A549 (cell line): ENCODE measurements around the gene TMEM119. TPM values are rescaled to one million over a fixed set of nuclear protein-coding genes. Genes with fewer than 3 reads are reported as not detected.

Source experiments
- ATAC-seq, 2 experiments: fragments of 200-7000 bp in 1 of 2; fragments of >200 bp in 1 of 2; cut with Nextera tagmentation in 1 of 2; cut with Tn5 transposase in 1 of 2; 3 replicates each; pipeline versions ENCODE4 v1.8.0 to v1.9.1; 2018 to 2020; ENCODE audit warnings: mild to moderate bottlenecking in 1 of 2, moderate library complexity in 1 of 2
- CTCF ChIA-PET: fragments of 300-600 bp; sonication (Branson Sonifier 250); formaldehyde crosslinking; extraction: SDS; loops from one replicate; lab custom pipeline; 2021; ENCODE audit warnings: antibody characterized with exemption, inconsistent platforms; lab: Yijun Ruan, JAX
- POLR2A ChIA-PET: fragments of 350-600 bp; formaldehyde crosslinking; extraction: SDS; loops from one replicate; lab custom pipeline; 2021; ENCODE audit warnings: antibody characterized with exemption, inconsistent platforms; lab: Yijun Ruan, JAX
- DNase-seq, 2 experiments: peaks; one replicate each; pipeline versions ENCODE4 v3.0.0 to v3.0.0-alpha.2; 2011 to 2016; ENCODE audit warnings: low read depth in 1 of 2, low spot score in 1 of 2
- FAIRE-seq: peaks from 2 replicates; lab custom pipeline; 2011; peaks lifted over from hg19 to GRCh38; lab: Jason Lieb, UNC
- H3K27ac ChIP-seq, 2 experiments: fragments of >200 bp; sonication (Bioruptor Twin); formaldehyde crosslinking; 3 replicates each; pipeline ENCODE4 v1.5.1; 2016 to 2017
- H3K4me1 ChIP-seq: fragments of >200 bp; sonication (Bioruptor Twin); formaldehyde crosslinking; 3 replicates; pipeline ENCODE4 v1.6.1; 2016
- H3K4me2 ChIP-seq: fragments of >200 bp; sonication (Bioruptor Twin); formaldehyde crosslinking; 3 replicates; pipeline ENCODE4 v1.6.1; 2016
- H3K4me3 ChIP-seq: fragments of >200 bp; sonication (Bioruptor Twin); formaldehyde crosslinking; 3 replicates; pipeline ENCODE4 v1.5.1; 2016
- H3K9me3 ChIP-seq: fragments of >200 bp; sonication (Bioruptor Twin); formaldehyde crosslinking; 3 replicates; pipeline ENCODE4 v1.6.1; 2016
- ATOH8 ChIP-seq: fragments of 250-450 bp; sonication (Bioruptor Pico); IDR thresholded peaks from 2 replicates; pipeline ENCODE4 v1.5.0; 2020; ENCODE audit warnings: low read depth, mild to moderate bottlenecking, moderate library complexity
- CBX2 ChIP-seq: fragments of 200-600 bp; sonication (generic); IDR thresholded peaks from 2 replicates; pipeline ENCODE4 v1.6.1; 2016; ENCODE audit warnings: low read depth, mild to moderate bottlenecking, borderline replicate concordance
- CEBPB ChIP-seq, 2 experiments: fragments of >200 bp in 1 of 2; sonication (Bioruptor Twin) in 1 of 2; formaldehyde crosslinking in 1 of 2; IDR thresholded peaks; 2 replicates each; pipeline ENCODE4 v1.6.1; 2012 to 2016
- CHD2 ChIP-seq: fragments of 150-350 bp; IDR thresholded peaks from 2 replicates; pipeline ENCODE4 v1.6.1; 2014; ENCODE audit warnings: low read length; ENCODE audit not compliant: partially characterized antibody
- CTCF ChIP-seq: fragments of >200 bp; sonication (Bioruptor Twin); formaldehyde crosslinking; IDR thresholded peaks from 3 replicates; pipeline ENCODE4 v1.5.1; 2016
- E2F6 ChIP-seq: IDR thresholded peaks from 2 replicates; pipeline ENCODE4 v1.6.1; 2012; ENCODE audit warnings: low read depth, borderline replicate concordance
- EHMT2 ChIP-seq: fragments of 200-600 bp; sonication (generic); IDR thresholded peaks from 2 replicates; pipeline ENCODE4 v1.6.1; 2016; ENCODE audit warnings: antibody characterized with exemption, low read depth, mild to moderate bottlenecking, moderate library complexity
- EP300 ChIP-seq, 2 experiments: fragments of >200 bp; sonication (Bioruptor Twin); formaldehyde crosslinking; IDR thresholded peaks; 2 replicates in 1 of 2; 3 replicates in 1 of 2; pipeline ENCODE4 v1.6.1; 2016 to 2017
- GATA3 ChIP-seq: IDR thresholded peaks from 2 replicates; pipeline ENCODE4 v1.6.1; 2012; ENCODE audit warnings: borderline replicate concordance
- HES2 ChIP-seq: fragments of >200 bp; sonication (Bioruptor Twin); formaldehyde crosslinking; IDR thresholded peaks from 2 replicates; pipeline ENCODE4 v1.6.1; 2016
- HOXB5 ChIP-seq: fragments of 250-450 bp; sonication (Bioruptor Pico); IDR thresholded peaks from 2 replicates; pipeline ENCODE4 v1.5.0; 2020; ENCODE audit warnings: mild to moderate bottlenecking, moderate library complexity
- JUN ChIP-seq, 2 experiments: fragments of >200 bp; sonication (Bioruptor Twin); formaldehyde crosslinking; IDR thresholded peaks; 2 replicates in 1 of 2; 3 replicates in 1 of 2; pipeline ENCODE4 v1.6.1; 2016 to 2017
- KDM1A ChIP-seq: fragments of 200-600 bp; sonication (generic); IDR thresholded peaks from 2 replicates; pipeline ENCODE4 v1.6.1; 2016; ENCODE audit warnings: low read depth, mild to moderate bottlenecking
- KDM5A ChIP-seq: fragments of 200-600 bp; sonication (generic); IDR thresholded peaks from 2 replicates; pipeline ENCODE4 v1.6.1; 2016; ENCODE audit warnings: antibody characterized with exemption, mild to moderate bottlenecking
- MAX ChIP-seq: IDR thresholded peaks from 2 replicates; pipeline ENCODE4 v1.6.1; 2012
- MAZ ChIP-seq: fragments of 150-350 bp; IDR thresholded peaks from 2 replicates; pipeline ENCODE4 v1.6.1; 2014; ENCODE audit warnings: antibody characterized with exemption, low read depth, low read length, borderline replicate concordance
- NR3C1 ChIP-seq: fragments of >200 bp; sonication (Bioruptor Twin); formaldehyde crosslinking; IDR thresholded peaks from 3 replicates; pipeline ENCODE4 v1.6.1; 2017
- PHF8 ChIP-seq: fragments of 200-600 bp; sonication (generic); IDR thresholded peaks from 2 replicates; pipeline ENCODE4 v1.6.1; 2016; ENCODE audit warnings: low read depth, mild to moderate bottlenecking, antibody characterized with exemption, moderate library complexity, borderline replicate concordance
- POLR2A ChIP-seq: IDR thresholded peaks from 2 replicates; pipeline ENCODE4 v1.6.1; 2012; ENCODE audit warnings: mild to moderate bottlenecking, low read length
- POLR2AphosphoS2 ChIP-seq: conservative IDR thresholded peaks from 2 replicates; pipeline ENCODE4 v1.6.1; 2012; ENCODE audit warnings: low read length, improper control_type of control experiment, inconsistent platforms
- RAD21 ChIP-seq, 2 experiments: fragments of >200 bp in 1 of 2; sonication (Bioruptor Twin) in 1 of 2; formaldehyde crosslinking in 1 of 2; IDR thresholded peaks in 1 of 2; conservative IDR thresholded peaks in 1 of 2; 2 replicates in 1 of 2; 3 replicates in 1 of 2; pipeline ENCODE4 v1.6.1; 2012 to 2018; ENCODE audit warnings: inconsistent platforms in 1 of 2
- RFX5 ChIP-seq: fragments of 450-650 bp; IDR thresholded peaks from 2 replicates; pipeline ENCODE4 v1.7.1; 2014; ENCODE audit warnings: antibody characterized with exemption, mild to moderate bottlenecking, moderate library complexity
- SMC3 ChIP-seq: fragments of >200 bp; sonication (Bioruptor Twin); formaldehyde crosslinking; IDR thresholded peaks from 3 replicates; pipeline ENCODE4 v1.6.1; 2018; ENCODE audit warnings: inconsistent platforms
- SREBF2 ChIP-seq: fragments of 450-650 bp; IDR thresholded peaks from 2 replicates; pipeline ENCODE4 v1.6.1; 2014; ENCODE audit warnings: mild to moderate bottlenecking, moderate library complexity
- USF2 ChIP-seq: fragments of 450-650 bp; IDR thresholded peaks from 2 replicates; pipeline ENCODE4 v1.6.1; 2014; ENCODE audit warnings: antibody characterized with exemption
- ZC3H11A ChIP-seq: fragments of 450-650 bp; IDR thresholded peaks from 2 replicates; pipeline ENCODE4 v1.6.1; 2014; ENCODE audit warnings: antibody characterized with exemption, mild to moderate bottlenecking
- ZFP36 ChIP-seq: fragments of 450-650 bp; IDR thresholded peaks from 2 replicates; pipeline ENCODE4 v1.6.1; 2014; ENCODE audit warnings: borderline replicate concordance; ENCODE audit not compliant: partially characterized antibody
- ZNF302 ChIP-seq: fragments of 250-450 bp; sonication (Bioruptor Pico); IDR thresholded peaks from 2 replicates; pipeline ENCODE4 v1.9.0; 2021; ENCODE audit warnings: inconsistent platforms, mild to moderate bottlenecking, moderate library complexity
- WGBS: methylation state at CpG from one replicate; pipeline ENCODE4 v1.1.6; 2017; ENCODE audit errors: missing lambda C conversion rate; 5-methylcytosine and 5-hydroxymethylcytosine counted together
- polyA plus RNA-seq, 4 experiments: library from polyadenylated mRNA; depleted of rRNA in 3 of 4; stranded (reverse); fragments of >200 nt; fragmentation: RNase III in 1 of 4; extraction: RNeasy Plus Mini Kit Qiagen cat#74134 plus additional on column Dnase treatment in 1 of 4; gene quantifications; 2 replicates in 3 of 4; 3 replicates in 1 of 4; pipeline ENCODE4 v1.2.3, GENCODE V29; 2011 to 2017

The TMEM119 gene
- polyA plus RNA-seq, 2 of the 4 experiments (the other 2 are of a cell fraction) = not detected

- FAIRE-seq (no peak), ATAC-seq (peak; percentile 63 to 74), DNase-seq (peak; percentile 89 to 97)
- no peaks in the 10 kb centered on the region for H3K9me3 ChIP-seq
- no peak for TF ChIP-seq NR3C1
- TF ChIP-seq KDM5A = peak; percentile 55; the same call in 1 of the 2 replicates
- peak; percentile 94 for TF ChIP-seq SMC3
- no peak for TF ChIP-seq KDM1A
- TF ChIP-seq HOXB5 (CRISPR knock-in tag) = no peak
- 0 out of 2 replicates have a peak, but pooled peaks have one; percentile 35 for TF ChIP-seq MAZ
- no peak for TF ChIP-seq USF2
- TF ChIP-seq GATA3 = no peak
- peak; percentile 97 for TF ChIP-seq CTCF
- no peak for TF ChIP-seq POLR2AphosphoS2
- peak; percentile 91 to 95 for TF ChIP-seq RAD21 (conservative IDR thresholded peaks at IDR 0.05 in 1 of 2, IDR thresholded peaks at IDR 0.05 in 1 of 2)
- TF ChIP-seq CHD2 = peak; percentile 30
- no peak for TF ChIP-seq MAX
- ChIA-PET POLR2A (interaction anchor here (1.2 to 1.6 kb wide), 3 partner anchors 55 to 57 kb away, joined by 3 to 11 read pairs (median 3); no protein-coding TSS in a partner anchor), CTCF (interaction anchor here (0.8 to 22.8 kb wide), 23 partner anchors 10 to 533 kb away, joined by 3 to 533 read pairs (median 4); no protein-coding TSS in a partner anchor)
- peak overlapping the region; percentile 91 to 95 for H3K27ac ChIP-seq
- WGBS = 4% methylated on average over 14 of the region's 14 CpGs
- peak overlapping the region; percentile 83 for H3K4me2 ChIP-seq
- peak overlapping the region; percentile 82 for H3K4me3 ChIP-seq
- peaks cover 36% of the 10 kb centered on the region for H3K4me1 ChIP-seq
Observed at GRCh38 chr12:108563136-108563803, 34.6 kb downstream of the TMEM119 start.

GRCh38 chr12:108562348-108563135, 35.3 kb downstream of the TMEM119 start, which contains the start of gene ISCU:
Gene ISCU (plus strand): TSS chr12:108562596. CDS start chr12:108562623, 27 bp downstream.
- H3K4me1 ChIP-seq = peaks cover 37% of the 10 kb centered on the region
- peak within 1 kb of the TSS; percentile 89 for H3K4me2 ChIP-seq
- peak; percentile 72 to 87 for ATAC-seq
- no peaks in the 10 kb centered on the region for H3K9me3 ChIP-seq
- DNase-seq = peak; percentile 93 to 99
- 0% methylated on average over 38 of the region's 72 CpGs for WGBS
- FAIRE-seq = no peak
- H3K27ac ChIP-seq = peak within 1 kb of the TSS; percentile 91 to 95
- CTCF ChIA-PET = interaction anchor here (0.8 to 22.8 kb wide), 9 partner anchors 26 to 534 kb away, joined by 3 to 533 read pairs (median 3); partner anchors contain the start of gene ALKBH2
- POLR2A ChIA-PET = interaction anchor here (0.6 to 1.9 kb wide), 11 partner anchors 8 to 866 kb away, joined by 3 to 11 read pairs (median 4); no protein-coding TSS in a partner anchor
- H3K4me3 ChIP-seq = peak within 1 kb of the TSS; percentile 82
- TF ChIP-seq USF2 = no peak
- TF ChIP-seq EP300 (IDR thresholded peaks at IDR 0.05) = no peak
- TF ChIP-seq RFX5 = no peak
- TF ChIP-seq EHMT2 = no peak
- no peak for TF ChIP-seq CHD2
- TF ChIP-seq MAX = peak; percentile 69
- TF ChIP-seq PHF8 = peak; percentile 99
- no peak for TF ChIP-seq ZC3H11A
- TF ChIP-seq KDM5A = peak; percentile 91
- no peak for TF ChIP-seq ATOH8
- no peak for TF ChIP-seq ZNF302 (CRISPR knock-in tag)
- TF ChIP-seq JUN (IDR thresholded peaks at IDR 0.05) = peak; percentile 49 to 85
- TF ChIP-seq ZFP36 = no peak
- no peak for TF ChIP-seq CBX2
- TF ChIP-seq HES2 = no peak
- no peak for TF ChIP-seq RAD21 (conservative IDR thresholded peaks at IDR 0.05 in 1 of 2, IDR thresholded peaks at IDR 0.05 in 1 of 2)
- TF ChIP-seq CEBPB (IDR thresholded peaks at IDR 0.05) = no peak
- TF ChIP-seq SREBF2 = no peak
- TF ChIP-seq E2F6 = no peak
- TF ChIP-seq POLR2A = peak; percentile 97
